Smooth muscle cell (in vitro differentiated cells): Measurements from ENCODE around the gene MED28. TPM values are rescaled to one million over a fixed set of nuclear protein-coding genes. Genes with fewer than 3 reads are reported as not detected.

ENCODE experiments used
- DNase-seq: peaks from one replicate; lab custom pipeline; 2025; ENCODE audit not compliant: unreplicated experiment; lab: John Stamatoyannopoulos, UW
- H2AFZ ChIP-seq: fragments of 200-600 bp; sonication (generic); 2 replicates; pipeline ENCODE4 v1.6.0; 2016; ENCODE audit warnings: antibody characterized with exemption, low read depth, mild to moderate bottlenecking
- H3F3A ChIP-seq: fragments of 200-600 bp; sonication (generic); 2 replicates; pipeline ENCODE4 v1.6.0; 2017; ENCODE audit warnings: antibody characterized with exemption, low read depth
- H3K27ac ChIP-seq: fragments of 200-600 bp; sonication (generic); 2 replicates; pipeline ENCODE4 v1.5.1; 2016; ENCODE audit warnings: low read depth, mild to moderate bottlenecking
- H3K27me3 ChIP-seq: fragments of 200-600 bp; sonication (generic); 2 replicates; pipeline ENCODE4 v1.6.1; 2016; ENCODE audit warnings: low read depth, mild to moderate bottlenecking
- H3K36me3 ChIP-seq: fragments of 200-600 bp; sonication (generic); 2 replicates; pipeline ENCODE4 v1.5.1; 2016; ENCODE audit warnings: low read depth
- H3K4me1 ChIP-seq: fragments of 200-600 bp; sonication (generic); 2 replicates; pipeline ENCODE4 v1.5.1; 2016; ENCODE audit warnings: low read depth
- H3K4me2 ChIP-seq: fragments of 200-600 bp; sonication (generic); 2 replicates; pipeline ENCODE4 v1.6.0; 2016; ENCODE audit warnings: mild to moderate bottlenecking
- H3K4me3 ChIP-seq: fragments of 200-600 bp; sonication (generic); 2 replicates; pipeline ENCODE4 v1.5.1; 2016; ENCODE audit warnings: mild to moderate bottlenecking
- H3K79me2 ChIP-seq: fragments of 200-600 bp; sonication (generic); 2 replicates; pipeline ENCODE4 v1.6.0; 2016; ENCODE audit warnings: low read depth, mild to moderate bottlenecking
- H3K9ac ChIP-seq: fragments of 200-600 bp; sonication (generic); 2 replicates; pipeline ENCODE4 v1.6.0; 2016; ENCODE audit warnings: low read depth
- H3K9me3 ChIP-seq: fragments of 200-600 bp; sonication (generic); replicated peaks from 2 replicates; pipeline ENCODE4 v1.5.1; 2016; ENCODE audit warnings: low read depth
- H4K20me1 ChIP-seq: fragments of 200-600 bp; sonication (generic); 2 replicates; pipeline ENCODE4 v1.6.0; 2016; ENCODE audit warnings: low read depth
- WGBS: methylation state at CpG from one replicate; pipeline ENCODE4 v1.1.7; 2016; ENCODE audit warnings: low lambda C conversion rate; 5-methylcytosine and 5-hydroxymethylcytosine counted together
- polyA plus RNA-seq: library from polyadenylated mRNA; unstranded; fragments of >200 nt; fragmentation: Nextera tagmentation; extraction: Ambion mirVana; gene quantifications from 2 replicates; pipeline ENCODE4 v1.2.1, GENCODE V29; 2016
- total RNA-seq: library from RNA; depleted of rRNA; stranded (reverse); fragments of >200 nt; gene quantifications from 2 replicates; pipeline ENCODE4 v1.2.3, GENCODE V29; 2014
- TF ChIP-seq, protein P1 (sequence below): fragments of 200-600 bp; sonication (generic); IDR thresholded peaks from 2 replicates; pipeline ENCODE4 v1.5.1; 2017; ENCODE audit warnings: borderline replicate concordance, mild to moderate bottlenecking, antibody characterized with exemption; ENCODE audit not compliant: insufficient read depth, poor library complexity, severe bottlenecking

Gene MED28, protein sequence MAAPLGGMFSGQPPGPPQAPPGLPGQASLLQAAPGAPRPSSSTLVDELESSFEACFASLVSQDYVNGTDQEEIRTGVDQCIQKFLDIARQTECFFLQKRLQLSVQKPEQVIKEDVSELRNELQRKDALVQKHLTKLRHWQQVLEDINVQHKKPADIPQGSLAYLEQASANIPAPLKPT
- 10.4 and 10.9 TPM in 2 replicates for total RNA-seq
- polyA plus RNA-seq = 39.5 and 42.0 TPM in 2 replicates

DNA sequence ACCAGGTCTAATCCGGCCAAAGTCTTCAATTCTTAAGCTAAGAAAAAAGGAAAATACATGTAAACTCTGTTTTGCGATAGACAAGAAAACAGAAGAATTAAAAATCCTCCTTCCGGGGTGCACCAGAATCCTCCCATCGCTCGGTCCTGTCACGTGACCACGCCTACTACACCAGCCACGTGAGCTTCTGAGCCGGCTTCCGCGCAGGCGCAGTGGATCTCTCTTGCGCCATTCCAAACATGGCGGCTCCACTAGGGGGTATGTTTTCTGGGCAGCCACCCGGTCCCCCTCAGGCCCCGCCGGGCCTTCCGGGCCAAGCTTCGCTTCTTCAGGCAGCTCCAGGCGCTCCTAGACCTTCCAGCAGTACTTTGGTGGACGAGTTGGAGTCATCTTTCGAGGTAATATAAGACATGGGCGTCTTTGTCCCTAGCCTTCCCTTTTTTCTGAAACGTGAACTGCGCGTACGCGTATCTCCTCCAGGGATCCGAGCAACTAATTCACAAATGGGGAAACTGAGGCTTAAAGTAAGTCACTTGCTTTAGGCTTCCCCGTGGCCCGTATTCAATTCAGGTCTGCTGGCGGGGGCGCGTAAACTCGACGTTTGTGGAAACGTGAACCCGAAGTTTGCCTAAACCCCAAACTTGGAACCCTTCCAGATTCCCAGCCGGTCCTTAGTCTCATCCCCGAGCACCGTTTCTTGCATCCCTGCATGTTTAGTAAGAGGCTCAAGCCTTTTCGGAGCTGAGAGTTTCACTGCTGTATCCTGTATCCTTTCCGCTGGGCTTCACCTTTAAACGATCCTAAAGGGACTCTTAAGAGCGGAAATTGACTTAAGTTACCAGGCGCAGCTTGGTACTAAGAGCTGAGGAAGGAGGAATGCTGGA lies at the start of gene MED28:
Gene MED28, plus strand, starts transcription at position 226 of the 884 bp plus-strand sequence. Its CDS starts 14 bp downstream, at position 240.
- peak within 1 kb of the TSS; percentile 79 for H3K4me3 ChIP-seq
- under 1% methylated on average over 46 of the region's 46 CpGs for WGBS
- peaks cover 50% of the 10 kb centered on the region for H3K79me2 ChIP-seq
- TF ChIP-seq, protein P1, sequence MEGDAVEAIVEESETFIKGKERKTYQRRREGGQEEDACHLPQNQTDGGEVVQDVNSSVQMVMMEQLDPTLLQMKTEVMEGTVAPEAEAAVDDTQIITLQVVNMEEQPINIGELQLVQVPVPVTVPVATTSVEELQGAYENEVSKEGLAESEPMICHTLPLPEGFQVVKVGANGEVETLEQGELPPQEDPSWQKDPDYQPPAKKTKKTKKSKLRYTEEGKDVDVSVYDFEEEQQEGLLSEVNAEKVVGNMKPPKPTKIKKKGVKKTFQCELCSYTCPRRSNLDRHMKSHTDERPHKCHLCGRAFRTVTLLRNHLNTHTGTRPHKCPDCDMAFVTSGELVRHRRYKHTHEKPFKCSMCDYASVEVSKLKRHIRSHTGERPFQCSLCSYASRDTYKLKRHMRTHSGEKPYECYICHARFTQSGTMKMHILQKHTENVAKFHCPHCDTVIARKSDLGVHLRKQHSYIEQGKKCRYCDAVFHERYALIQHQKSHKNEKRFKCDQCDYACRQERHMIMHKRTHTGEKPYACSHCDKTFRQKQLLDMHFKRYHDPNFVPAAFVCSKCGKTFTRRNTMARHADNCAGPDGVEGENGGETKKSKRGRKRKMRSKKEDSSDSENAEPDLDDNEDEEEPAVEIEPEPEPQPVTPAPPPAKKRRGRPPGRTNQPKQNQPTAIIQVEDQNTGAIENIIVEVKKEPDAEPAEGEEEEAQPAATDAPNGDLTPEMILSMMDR = no peak
- peaks cover 46% of the 10 kb centered on the region for H4K20me1 ChIP-seq
- no peaks in the 10 kb centered on the region for H3K27me3 ChIP-seq
- peak within 1 kb of the TSS; percentile 97 for H3K9ac ChIP-seq
- DNase-seq = peak; percentile 85
- peak within 1 kb of the TSS; percentile 97 for H3K4me2 ChIP-seq
- H2AFZ ChIP-seq = peak within 1 kb of the TSS; percentile 97
- no peaks in the 10 kb centered on the region for H3F3A ChIP-seq
- no peaks in the 10 kb centered on the region for H3K9me3 ChIP-seq
- H3K36me3 ChIP-seq = peaks cover under 1% of the 10 kb centered on the region
- peaks cover 7% of the 10 kb centered on the region for H3K4me1 ChIP-seq
- H3K27ac ChIP-seq = peak within 1 kb of the TSS; percentile 90

DNA sequence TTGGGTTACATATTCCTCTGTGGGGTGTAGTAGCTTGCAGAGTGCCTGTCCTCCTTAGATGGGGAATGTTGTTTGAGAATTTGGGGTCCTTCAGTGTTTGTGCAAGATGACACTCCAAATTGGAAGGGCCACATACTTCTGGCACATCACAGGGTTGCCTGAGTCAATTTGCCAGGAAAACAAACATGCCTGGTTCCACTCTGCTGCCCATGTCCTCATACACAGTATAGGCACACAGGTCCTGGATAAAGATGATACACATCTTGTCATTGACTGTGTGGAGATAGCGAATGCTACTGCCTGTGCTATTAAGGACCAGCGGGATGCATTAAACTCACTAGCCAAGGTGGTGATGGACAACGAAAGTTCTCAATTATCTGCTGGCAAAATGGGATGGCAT lies 48.6 kb upstream of the MED28 start:
- no peak for DNase-seq
- H3F3A ChIP-seq = no peaks in the 10 kb centered on the region
- H4K20me1 ChIP-seq = no peaks in the 10 kb centered on the region
- H3K4me1 ChIP-seq = no peaks in the 10 kb centered on the region
- no peak overlapping the region for H2AFZ ChIP-seq
- no peak overlapping the region for H3K4me3 ChIP-seq
- no peak overlapping the region for H3K27ac ChIP-seq
- TF ChIP-seq, protein P1 = no peak
- no peaks in the 10 kb centered on the region for H3K27me3 ChIP-seq
- H3K9ac ChIP-seq = no peak overlapping the region
- no peaks in the 10 kb centered on the region for H3K79me2 ChIP-seq
- 90% methylated on average over 3 of the region's 3 CpGs for WGBS
- no peaks in the 10 kb centered on the region for H3K9me3 ChIP-seq
- no peak overlapping the region for H3K4me2 ChIP-seq
- H3K36me3 ChIP-seq = no peaks in the 10 kb centered on the region

DNA sequence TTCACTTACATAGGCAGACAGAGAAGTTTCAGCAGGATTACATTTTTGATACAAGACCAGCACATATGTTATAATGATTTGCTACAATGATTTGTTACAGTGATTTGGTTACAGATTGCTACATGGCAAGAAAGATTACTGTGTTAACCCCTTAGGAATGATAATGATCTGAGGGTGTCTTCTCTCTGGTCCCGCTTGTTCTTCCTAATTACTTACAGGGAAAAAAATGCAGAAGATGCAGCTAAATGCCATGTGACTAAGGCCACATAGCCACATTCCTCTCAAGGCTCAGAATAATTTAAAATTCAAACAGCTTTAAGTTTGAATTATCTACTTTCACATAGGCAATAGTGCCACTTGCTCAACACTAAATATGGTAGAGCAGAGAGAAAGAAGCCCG lies 47.2 kb upstream of the MED28 start:
- no peaks in the 10 kb centered on the region for H3K27me3 ChIP-seq
- H3K9ac ChIP-seq = no peak overlapping the region
- H2AFZ ChIP-seq = no peak overlapping the region
- H3K4me3 ChIP-seq = no peak overlapping the region
- no peak overlapping the region for H3K4me2 ChIP-seq
- WGBS = 54% methylated on average over 2 of the region's 2 CpGs
- no peaks in the 10 kb centered on the region for H3K4me1 ChIP-seq
- no peaks in the 10 kb centered on the region for H3K36me3 ChIP-seq
- H3K9me3 ChIP-seq = no peaks in the 10 kb centered on the region
- TF ChIP-seq, protein P1 = no peak
- H3K27ac ChIP-seq = no peak overlapping the region
- DNase-seq = no peak
- no peaks in the 10 kb centered on the region for H3K79me2 ChIP-seq
- no peaks in the 10 kb centered on the region for H4K20me1 ChIP-seq
- H3F3A ChIP-seq = no peaks in the 10 kb centered on the region
